NCI-H2081 (cell line): Measurements from ENCODE around the gene APBA1.

Experiments
- DNase-seq, 2 experiments: peaks; one replicate each; lab custom pipeline; 2025; lab: John Stamatoyannopoulos, UW

Gene APBA1

DNA sequence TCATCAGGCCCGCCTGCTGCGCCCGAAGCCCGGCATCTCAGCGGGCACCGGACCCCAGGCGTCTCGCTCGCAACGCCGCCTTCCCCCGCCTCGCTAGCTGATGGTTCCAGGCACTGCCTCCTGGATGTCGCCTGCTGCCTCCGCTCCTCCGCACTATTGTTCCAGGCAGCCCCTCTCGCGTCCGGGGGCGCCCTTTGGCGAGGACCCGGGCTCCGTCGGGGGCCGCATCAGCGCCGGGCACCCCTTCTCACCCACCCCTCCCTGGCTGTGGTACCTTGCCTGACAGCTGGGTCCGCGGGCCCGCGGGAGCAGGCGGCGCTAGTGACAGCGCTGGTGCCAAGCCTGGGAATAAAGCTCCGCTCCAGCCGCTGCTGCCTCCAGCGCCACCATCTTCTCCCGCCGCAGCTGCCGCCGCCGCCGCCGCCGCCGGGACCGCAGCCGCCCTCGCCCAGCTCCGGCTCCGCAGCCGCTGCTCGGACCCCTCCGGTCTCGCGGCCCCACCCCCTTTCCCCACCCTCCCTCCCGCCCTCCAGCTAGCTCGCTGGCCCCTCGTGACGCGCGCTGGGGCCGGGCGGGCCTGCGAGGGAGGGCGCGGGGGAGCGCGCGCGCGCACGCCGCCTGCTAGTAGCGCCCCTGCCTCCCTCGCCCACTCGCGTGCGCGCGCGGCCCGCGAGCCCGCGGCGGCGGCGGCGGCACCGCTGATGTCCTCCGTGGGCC, at the start of gene APBA1:
APBA1 (minus strand) TSS at position 493 of the 717 bp plus-strand sequence.
- peak; percentile 75 to 82 for DNase-seq

DNA sequence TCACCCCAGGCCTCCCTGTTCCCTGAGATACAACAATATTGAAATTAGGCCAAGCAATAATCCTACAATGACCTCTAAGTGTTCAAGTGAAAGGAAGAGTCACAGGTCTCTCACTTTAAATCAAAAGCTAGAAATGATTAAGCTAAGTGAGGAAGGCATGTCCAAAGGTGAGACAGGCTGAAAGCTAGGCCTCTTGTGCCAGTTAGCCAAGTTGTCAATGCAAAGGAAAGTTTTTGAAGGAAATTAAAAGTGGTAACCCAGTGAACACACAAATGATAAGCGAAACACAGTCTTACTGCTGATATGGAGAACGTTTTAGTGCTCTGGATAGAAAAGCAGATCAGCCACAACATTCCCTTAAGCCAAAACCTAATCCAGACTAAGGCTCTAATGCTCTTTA, 47.8 kb upstream of the APBA1 start:
- DNase-seq = no peak

DNA sequence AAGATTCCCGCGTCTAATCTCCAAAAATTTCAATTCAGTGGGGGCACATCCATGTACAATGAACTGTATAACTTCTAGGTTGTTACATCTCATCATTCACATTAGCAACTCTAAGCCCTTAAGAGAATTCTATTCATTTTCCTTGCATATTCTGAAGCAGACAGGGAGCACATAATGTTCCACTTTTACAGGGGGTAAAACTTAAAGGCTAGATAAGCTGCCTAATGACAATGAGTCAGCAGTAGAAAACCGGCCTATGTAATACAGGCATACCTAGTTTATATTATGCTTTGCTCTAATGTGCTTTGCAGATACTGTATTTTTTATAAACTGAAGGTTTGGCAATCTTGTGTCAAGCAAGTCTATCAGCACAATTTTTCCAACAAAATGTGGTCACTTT, 47.2 kb upstream of the APBA1 start:
- no peak for DNase-seq

DNA sequence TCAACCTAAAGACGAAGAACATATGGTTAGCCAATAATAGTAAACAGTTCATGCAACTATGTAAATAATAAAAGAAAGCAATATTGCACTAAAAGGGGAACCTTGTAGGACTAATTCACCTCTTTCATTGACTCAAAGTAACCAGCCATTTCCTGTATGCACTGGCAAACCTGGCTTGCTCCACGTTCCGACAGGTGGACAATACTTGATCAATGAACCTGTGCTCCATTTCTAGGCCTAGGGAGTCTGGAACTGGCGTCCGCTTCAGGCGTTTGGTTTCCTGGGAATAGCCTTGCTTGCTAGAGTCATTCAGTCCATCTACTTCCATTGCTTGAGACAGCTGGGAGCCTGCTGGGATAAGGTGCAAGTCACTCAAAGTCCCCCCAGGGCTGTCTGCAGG, 46.0 kb upstream of the APBA1 start:
- DNase-seq = peak; percentile 6 to 14

DNA sequence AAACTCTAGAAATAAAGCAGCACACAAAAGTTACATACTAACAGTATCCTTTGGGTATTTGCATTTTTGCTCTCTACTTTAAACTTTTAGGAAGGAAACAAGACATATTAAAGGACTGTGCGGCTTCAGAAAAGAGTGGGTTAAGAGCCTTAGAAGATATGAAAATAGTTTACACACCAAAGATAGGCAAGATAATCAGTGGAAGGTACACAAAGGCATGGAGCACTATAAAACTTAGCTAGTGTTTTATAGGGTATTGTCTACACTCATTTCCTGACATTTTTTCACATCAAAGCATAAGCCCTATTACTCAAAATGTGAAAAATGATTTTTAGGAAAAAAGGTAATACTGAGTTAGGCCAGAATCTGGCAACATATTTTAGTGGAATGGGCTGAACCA, 43.7 kb upstream of the APBA1 start:
- DNase-seq = no peak

DNA sequence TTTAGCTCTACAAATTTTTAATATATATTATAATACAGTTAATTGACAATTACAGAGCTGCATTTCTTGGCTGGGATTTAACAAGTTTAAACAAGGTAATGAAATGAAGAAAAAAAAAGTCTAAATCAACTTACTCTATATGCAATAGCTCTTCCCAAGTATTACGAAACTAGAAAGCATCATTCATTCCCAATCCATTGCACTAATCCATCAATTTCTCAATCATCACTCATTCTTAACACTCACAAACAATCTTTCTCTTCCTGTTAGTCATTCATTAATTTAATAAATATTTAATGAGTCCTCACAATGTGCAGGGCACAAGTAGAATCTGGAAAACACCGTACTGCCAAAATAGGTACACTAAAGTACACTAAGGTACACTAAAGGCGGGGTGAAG, 42.9 kb upstream of the APBA1 start:
- no peak for DNase-seq

DNA sequence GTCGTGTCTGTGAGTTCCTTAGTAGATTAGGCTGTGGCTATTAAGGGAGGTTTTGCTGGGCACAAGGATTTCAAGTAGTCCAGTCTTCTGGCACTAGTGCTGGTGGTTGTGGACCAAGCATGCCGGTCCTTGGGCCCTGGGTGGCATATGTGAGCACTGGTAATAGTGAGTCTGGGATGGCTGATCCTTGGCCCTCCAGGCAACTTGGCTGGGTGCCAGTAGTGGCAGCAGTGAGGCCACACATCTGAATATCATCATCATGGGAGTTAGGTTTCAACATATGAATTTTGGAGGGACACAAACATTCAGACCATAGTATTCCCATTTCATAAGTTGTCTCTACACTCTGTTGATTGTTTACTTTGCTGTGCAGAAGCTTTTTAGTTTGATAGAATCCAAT, 25.3 kb upstream of the APBA1 start:
- no peak for DNase-seq

DNA sequence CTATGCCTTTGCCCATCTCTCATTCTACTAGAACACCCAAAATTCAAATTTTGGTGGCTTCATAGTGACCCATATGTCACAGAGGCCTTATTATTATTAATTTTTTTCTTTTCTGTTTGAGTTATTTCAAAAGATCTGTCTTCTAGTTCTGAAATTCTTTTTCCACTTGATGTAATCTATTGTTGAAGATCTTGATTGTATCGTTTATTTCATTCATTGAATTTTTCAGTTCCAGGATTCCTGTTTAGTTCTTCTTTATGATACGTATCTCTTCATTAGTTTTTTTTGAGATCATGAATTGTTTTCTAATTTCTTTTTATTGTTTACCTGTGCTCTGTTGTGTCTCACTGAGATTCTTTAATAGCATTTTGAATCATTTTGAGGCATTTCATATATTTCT, 24.6 kb upstream of the APBA1 start:
- DNase-seq = no peak

DNA sequence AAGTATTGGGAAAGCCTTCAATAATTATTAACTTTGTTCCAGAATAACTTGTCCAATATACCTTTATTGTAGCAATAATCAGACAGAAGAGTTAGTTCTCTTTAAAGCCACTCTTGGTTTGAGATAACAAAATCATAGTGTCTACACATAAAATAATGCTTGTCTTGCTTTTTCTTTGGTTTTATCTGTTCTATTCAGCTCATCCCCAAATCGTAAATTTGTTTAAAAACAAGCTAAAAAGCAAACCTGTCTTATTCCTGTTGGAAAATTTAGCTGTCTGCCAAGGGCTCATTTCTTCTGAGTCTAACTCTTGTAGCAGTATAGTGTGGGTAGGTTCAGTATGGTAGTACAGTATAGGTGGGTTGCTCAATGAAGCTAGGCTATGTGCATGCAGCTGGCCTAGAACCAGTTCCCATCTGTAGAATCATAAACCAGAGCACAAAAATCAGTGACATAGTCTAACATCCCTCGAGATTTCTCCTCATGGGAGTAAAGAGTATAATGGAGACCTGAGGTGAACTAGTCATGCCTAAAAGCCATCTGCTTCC, 17.9 kb upstream of the APBA1 start:
- DNase-seq = no peak

DNA sequence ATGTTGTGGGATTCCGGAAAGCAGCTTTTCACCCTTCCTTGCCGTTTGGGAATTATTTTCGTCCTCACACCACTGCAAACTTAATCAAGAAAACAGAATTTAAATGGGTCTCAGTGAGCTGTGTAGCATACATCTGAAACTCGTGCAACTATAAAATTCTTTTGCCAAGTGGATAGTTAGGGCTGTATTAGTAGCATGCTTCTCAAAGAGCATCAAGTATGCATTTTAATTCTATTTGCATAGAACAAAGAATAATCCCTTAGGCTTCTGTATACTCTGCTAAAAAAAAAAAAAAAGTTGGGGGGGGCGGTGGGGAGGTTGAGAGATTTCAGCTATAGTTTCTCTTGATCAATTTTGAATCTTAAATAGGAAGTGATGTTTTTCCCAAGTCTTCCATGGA, 11.8 kb upstream of the APBA1 start:
- no peak for DNase-seq

DNA sequence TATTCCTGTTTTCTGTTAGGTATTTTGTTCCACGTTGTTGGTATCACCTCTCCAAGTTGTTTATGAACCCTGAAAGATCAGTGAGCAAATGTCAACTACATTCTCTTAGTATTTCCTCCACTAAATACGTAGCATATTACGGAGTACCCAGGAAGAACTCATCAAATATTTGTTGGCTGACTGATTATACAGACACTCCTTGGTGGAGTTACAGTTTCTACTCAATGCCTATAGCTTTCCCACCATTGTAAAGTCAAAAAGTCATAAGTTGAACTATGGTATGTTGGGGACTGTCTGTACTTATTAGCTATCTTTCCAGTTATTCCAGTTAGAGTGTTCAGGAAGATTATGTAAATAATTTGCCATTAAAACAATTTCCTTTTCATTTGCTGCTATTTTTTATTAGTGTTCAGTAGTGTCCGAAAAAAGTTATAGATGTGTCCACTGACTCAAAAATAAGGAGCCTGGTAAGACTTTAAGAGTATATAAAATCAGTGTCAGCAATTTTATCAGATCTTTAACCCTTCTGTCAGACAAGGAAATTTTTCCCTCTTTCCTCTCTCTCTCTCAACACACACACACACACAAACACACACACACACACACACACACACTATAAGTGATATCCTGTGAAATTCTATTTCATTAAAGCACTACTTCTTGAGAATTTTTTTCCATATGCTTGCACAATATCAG, 6.8 kb upstream of the APBA1 start:
- DNase-seq = no peak

DNA sequence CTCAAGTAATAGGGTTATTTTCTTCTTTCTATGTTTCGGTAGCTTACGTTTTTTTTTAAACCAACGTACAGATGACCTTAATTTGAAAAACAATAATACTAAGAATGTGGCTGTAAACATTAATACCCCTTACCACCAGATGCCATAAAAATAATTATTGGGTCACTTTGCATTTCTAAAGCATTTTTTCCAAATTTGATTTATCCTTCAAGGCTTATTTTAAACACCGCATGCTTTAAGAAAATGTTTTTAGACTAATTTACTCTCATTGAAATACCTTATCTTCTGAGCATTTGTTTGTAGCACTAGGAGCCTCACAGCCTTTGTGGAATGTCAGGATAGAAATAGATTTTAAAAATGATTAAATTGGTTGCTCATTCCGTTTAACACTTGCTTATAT, 5.8 kb upstream of the APBA1 start:
- DNase-seq = no peak

DNA sequence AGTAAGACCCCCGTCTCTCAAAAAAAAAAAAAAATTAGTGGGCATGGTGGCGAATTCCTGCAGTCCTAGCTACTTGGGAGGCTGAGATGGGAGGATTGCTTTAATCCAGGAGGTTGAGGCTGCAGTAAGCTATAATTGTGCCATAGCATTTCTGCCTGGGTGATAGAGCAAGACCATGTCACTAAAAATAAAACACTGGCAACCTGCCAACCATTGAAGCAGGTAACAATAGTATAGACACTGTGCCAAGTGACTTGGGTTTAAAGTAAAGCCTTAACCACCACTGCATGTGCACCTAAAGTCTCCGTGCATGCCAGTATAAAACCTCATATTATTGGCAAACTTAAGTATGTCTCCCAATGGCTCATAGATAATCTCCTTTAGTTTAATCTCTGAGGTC, 3.4 kb upstream of the APBA1 start:
- no peak for DNase-seq

DNA sequence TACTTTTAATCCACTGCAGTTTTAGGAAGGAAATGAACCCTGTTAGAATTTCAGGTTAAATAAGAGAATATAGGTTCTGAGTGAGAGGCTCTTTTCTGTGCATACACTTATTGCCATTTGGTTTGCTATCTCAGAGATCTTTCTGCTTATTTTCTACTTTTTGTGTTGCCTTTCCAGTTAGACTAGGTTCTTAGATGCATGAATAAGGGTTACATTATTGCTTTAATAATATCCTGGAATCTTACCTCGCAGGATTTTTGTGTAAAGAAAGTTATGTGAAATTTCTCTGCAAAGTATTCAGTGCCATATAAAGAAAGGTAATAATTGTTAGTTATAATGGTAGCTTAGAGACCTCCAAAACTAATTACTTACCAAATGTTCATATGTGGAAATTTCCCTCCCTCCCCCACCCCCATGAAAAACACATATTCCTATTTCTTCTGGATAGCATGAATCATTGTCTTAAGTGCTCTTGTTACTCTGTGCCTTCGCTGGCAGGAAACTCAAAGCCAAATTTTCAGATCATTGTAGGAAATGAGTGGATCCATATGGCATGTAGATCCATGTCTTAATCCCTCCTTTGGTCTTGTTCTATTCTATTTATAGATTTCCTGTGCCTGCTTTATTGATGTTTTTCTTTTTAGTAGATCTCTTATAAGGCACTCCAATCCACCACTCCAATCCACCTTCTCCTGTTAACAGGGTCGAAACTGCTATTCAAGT, 2.7 kb upstream of the APBA1 start:
- DNase-seq = no peak

DNA sequence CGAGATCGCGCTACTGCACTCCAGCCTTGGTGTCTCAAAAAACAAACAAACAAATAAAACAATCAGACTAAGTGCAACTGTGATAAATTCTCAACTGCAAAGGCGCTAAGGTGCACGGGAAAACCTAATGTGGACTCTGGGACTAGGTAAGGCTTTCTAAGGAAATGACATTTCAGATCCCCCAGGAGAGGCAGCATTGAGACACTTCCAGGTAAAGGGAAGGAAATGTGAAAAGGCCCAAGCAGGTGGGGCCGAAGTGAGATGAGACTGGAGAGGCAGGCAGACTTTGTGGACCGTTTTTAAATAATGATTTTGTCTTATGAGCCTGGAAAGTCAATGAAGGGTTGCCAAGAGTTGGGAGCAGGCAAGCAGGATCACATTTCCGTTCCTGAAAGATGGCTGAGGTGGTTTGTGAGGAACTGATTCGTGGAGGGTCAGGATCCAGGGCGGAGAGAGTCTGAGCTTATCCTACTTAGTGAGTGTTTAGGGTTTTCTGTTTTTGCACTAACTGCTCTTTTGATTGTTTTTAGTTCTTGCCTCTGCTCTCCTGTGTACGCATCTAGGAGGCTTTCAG, 2.0 kb upstream of the APBA1 start:
- peak; percentile 10 to 13 for DNase-seq

DNA sequence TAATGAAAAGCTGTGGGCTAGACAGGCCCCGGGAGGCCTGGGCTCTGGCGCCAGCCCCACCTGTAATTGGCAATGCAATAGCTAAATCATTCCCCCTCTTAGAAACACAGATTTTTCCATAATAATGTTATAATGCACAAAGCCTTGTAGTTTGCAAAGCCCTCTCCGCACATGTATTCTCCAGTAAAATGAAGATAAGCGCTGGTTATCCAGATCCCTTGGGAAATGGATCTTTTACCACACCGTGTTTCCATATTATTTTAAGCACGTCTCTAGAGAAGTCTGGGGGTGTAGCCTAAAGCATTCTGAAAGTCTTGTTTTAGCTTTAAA, 1.1 kb upstream of the APBA1 start:
- no peak for DNase-seq

DNA sequence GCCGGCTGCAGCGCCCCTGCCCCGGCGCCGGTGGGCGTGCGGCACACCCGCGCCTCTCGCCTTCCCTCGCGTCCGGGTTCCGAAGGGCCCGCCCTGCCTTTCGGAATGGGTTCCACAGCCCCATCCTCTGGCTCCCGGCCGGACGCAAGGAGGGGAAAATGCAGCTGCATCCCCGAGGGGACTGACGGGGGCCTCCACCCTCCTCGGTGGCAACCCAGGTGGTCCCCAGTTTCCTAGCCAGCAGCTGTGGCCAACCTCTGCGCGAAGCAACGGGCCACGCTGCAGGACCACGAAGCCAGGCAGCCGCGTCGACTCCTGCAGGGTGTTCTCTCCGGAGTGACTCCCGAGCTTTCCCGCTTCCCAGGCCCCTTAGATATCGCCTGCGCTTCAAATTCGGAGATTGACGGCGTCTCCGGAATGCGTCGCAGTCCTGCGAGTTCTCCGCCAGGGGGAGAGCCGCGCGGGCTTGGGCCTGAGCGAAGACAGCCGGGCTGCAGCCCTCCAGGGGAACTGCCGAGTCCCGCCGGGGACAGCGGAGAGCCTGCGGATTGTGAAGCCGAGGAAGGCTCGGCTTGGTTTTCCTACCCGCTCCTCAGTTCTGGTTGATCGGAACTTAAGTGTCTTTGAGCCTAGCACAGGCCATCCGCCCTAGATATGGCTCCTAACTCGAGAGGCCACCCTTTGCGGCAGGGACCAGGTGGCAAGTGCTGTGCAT, 582 bp upstream of the APBA1 start:
- peak; percentile 81 to 90 for DNase-seq

DNA sequence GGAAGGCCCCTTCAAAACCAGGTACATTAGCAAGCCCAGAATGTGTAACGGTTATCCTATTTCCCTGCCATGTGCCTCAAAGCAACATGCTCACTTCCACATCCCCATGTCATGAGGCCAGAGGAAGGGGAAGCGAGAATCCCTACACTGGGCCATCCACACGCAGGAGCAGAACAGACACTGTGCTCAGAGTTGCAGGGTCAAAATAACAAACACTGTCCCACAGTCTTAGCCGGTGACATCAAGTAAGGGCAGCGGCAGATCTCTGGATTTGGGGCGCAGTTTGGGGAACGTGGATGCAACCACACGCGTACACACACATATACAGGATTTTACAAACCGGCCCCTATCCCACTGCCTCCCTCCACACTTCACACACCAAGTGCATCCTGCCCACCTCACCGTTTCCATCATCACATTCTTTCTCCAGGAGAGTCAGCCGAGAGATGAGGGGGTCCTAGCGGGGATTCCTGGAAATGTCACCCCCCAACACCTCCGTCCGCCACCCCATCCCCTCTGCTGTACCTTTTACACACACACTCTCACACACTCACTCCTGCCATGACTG, 776 bp downstream of the APBA1 start:
- DNase-seq = no peak

DNA sequence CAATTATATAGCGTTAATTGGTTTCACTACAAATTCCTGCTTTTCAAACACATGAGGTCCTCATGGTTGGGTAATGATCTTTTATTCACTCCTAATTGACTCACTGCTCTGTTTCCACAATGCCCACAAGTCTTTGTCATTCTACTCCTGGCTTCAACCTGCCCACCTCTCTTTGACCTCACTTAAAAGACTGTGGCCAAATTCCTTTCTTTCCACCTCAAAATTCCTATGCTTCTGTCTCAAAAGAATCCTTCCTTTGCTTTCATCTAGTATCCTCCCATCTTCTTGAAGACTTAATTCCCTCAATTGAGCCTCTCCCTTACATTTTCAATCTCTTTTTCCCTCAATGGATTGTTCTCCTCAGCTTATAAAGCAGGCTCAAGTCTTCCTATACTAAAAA, 4.9 kb downstream of the APBA1 start:
- no peak for DNase-seq

DNA sequence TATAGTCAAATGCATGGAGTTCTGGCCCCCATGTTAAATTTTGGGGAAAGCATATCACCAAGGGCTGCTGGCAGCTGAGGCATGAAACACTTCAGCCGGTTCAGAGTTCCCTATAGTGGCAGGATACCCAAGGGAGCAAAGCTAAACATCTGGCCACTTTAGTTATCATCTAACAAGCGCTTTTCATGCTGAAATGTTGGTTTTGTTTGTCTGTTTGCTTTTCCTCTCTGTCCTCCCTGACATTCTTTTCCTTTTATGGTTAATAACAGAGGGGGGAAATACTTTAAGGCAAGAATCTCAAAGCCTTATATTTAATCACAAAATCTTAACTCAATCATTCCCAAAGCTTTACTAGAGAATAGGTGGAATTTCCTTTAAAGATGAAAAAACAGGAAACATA, 11.9 kb downstream of the APBA1 start:
- peak in 1 of 2 experiments; percentile 10 for DNase-seq

DNA sequence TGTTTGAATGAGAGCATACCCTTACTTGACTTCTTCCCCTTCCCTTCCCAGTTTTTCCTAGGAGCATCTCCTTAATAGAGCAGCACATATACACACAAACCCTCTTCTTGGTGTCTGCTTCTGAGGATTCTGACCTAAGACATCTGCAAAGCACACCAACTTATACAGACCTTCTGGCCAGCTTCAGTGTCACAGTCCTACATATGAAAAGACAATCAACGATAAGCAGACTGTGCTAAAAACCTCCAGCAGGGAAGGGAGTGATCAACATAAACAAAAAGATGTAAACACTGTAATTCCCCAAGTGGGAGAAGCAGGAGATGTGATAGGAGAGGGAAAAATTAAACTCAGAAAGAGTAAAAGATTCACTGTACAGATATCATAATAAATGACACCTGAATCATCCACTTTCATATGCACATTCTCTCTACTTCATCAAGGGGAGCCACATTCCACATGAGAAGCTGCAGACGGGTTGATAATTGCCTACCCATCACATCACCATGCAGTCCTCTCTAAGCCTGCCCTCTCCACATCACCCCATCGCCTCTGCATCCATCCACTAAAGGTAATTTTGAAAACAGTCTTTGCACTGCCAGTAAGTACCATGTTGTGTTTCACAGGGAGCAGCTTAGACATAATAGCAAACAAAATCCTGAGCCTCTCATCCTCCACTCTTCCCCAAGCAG, 13.0 kb downstream of the APBA1 start:
- no peak for DNase-seq
